ENCODE results near the gene EI24. TPM values are rescaled to one million over a fixed set of nuclear protein-coding genes. Genes with fewer than 3 reads are reported as not detected.

EI24 gene
- total RNA-seq, 1 donor from 2014 or later: 63.3 TPM

DNA sequence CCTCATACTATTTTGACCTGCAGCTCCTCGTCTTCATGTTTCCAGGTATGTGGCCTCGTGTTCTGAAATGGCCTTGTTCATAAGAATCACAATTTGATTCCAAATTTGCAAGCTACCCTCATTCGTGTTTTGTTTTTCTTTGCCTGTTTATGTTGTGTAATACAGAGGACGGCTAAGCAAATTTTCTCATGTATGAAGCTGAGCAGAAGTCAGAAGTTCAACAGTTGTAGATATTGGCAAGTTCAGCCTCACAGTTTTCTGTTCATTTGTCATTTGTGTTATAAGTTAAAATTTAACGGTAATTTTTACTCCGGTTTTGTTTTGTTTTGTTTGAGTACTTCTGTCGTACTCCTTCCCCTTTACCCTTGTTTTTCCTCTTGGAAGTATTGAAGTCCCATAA is 40.3 kb downstream of the EI24 start:
- DNase-seq: no peak
- Mint-ChIP-seq H3K9me3 (ENCODE audit: unreplicated experiment) (no peaks in the 10 kb centered on the region), H3K27ac (ENCODE audit: unreplicated experiment) (no peak overlapping the region), H3K36me3 (ENCODE audit: unreplicated experiment) (no peaks in the 10 kb centered on the region), H3K4me1 (ENCODE audit: low read depth, unreplicated experiment) (no peaks in the 10 kb centered on the region), H3K4me3 (ENCODE audit: unreplicated experiment) (no peak overlapping the region), H3K27me3 (ENCODE audit: unreplicated experiment) (no peaks in the 10 kb centered on the region)
- TF ChIP-seq, protein P1, sequence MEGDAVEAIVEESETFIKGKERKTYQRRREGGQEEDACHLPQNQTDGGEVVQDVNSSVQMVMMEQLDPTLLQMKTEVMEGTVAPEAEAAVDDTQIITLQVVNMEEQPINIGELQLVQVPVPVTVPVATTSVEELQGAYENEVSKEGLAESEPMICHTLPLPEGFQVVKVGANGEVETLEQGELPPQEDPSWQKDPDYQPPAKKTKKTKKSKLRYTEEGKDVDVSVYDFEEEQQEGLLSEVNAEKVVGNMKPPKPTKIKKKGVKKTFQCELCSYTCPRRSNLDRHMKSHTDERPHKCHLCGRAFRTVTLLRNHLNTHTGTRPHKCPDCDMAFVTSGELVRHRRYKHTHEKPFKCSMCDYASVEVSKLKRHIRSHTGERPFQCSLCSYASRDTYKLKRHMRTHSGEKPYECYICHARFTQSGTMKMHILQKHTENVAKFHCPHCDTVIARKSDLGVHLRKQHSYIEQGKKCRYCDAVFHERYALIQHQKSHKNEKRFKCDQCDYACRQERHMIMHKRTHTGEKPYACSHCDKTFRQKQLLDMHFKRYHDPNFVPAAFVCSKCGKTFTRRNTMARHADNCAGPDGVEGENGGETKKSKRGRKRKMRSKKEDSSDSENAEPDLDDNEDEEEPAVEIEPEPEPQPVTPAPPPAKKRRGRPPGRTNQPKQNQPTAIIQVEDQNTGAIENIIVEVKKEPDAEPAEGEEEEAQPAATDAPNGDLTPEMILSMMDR (IDR thresholded peaks at IDR 0.05; ENCODE audit: partially characterized antibody, unreplicated experiment): no peak

- H3K27me3 Mint-ChIP-seq (ENCODE audit: unreplicated experiment): no peaks in the 10 kb centered on the region
- H3K9me3 Mint-ChIP-seq (ENCODE audit: unreplicated experiment): no peaks in the 10 kb centered on the region
- no peak overlapping the region for H3K27ac Mint-ChIP-seq (ENCODE audit: unreplicated experiment)
- H3K36me3 Mint-ChIP-seq (ENCODE audit: unreplicated experiment): no peaks in the 10 kb centered on the region
- TF ChIP-seq, protein P1 (IDR thresholded peaks at IDR 0.05; ENCODE audit: partially characterized antibody, unreplicated experiment): no peak
- H3K4me1 Mint-ChIP-seq (ENCODE audit: low read depth, unreplicated experiment): no peaks in the 10 kb centered on the region
- no peak overlapping the region for H3K4me3 Mint-ChIP-seq (ENCODE audit: unreplicated experiment)
- DNase-seq: no peak
Measured at GRCh38 chr11:125618383-125618782, 49.1 kb downstream of the EI24 start.

DNA sequence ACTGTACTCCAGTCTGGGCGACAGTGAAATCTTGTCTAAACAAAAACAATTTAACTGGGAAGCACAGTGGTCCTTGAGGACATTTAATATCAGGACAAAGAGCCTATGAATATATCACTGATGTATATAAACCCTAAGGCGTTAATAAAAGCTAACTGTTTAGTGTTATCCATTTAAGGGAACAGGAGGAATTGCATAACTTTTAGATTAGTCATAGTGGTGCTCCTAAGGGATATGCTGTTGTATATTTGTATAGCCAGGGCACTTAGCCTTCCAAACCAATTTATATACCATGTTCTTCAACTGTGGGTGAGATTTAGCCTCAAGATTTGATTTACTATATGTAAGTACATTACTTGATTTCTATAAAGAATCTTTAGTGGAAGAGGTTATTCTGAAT is 52.7 kb downstream of the EI24 start:
- H3K4me1 Mint-ChIP-seq (ENCODE audit: low read depth, unreplicated experiment): peaks cover under 1% of the 10 kb centered on the region
- no peak overlapping the region for H3K4me3 Mint-ChIP-seq (ENCODE audit: unreplicated experiment)
- H3K36me3 Mint-ChIP-seq (ENCODE audit: unreplicated experiment): no peaks in the 10 kb centered on the region
- H3K9me3 Mint-ChIP-seq (ENCODE audit: unreplicated experiment): peaks cover 7% of the 10 kb centered on the region
- TF ChIP-seq, protein P1 (IDR thresholded peaks at IDR 0.05; ENCODE audit: partially characterized antibody, unreplicated experiment): no peak
- H3K27me3 Mint-ChIP-seq (ENCODE audit: unreplicated experiment): peaks cover 6% of the 10 kb centered on the region
- H3K27ac Mint-ChIP-seq (ENCODE audit: unreplicated experiment): no peak overlapping the region
- DNase-seq: no peak

DNA sequence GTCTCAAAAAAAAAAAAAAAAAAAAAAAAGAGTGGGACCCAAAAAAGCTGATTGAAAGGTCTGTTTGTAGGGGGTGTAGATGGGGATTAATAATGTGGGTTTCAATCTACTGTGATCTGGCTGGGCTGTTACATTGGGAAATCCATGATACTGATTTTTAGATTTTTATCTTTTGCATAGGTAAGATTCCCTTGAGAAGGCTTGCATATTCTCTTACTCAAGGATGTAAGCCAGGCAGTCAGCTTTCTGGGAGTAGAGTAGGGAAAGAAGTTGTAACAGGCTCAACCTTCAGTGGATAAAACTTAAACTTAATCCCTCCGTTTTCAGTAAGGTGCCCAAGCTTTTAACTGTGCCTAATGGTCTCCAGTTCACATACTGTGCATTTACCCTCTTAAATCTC is 53.8 kb downstream of the EI24 start:
- peaks cover 7% of the 10 kb centered on the region for H3K4me1 Mint-ChIP-seq (ENCODE audit: low read depth, unreplicated experiment)
- H3K9me3 Mint-ChIP-seq (ENCODE audit: unreplicated experiment): peaks cover 7% of the 10 kb centered on the region
- H3K36me3 Mint-ChIP-seq (ENCODE audit: unreplicated experiment): no peaks in the 10 kb centered on the region
- peaks cover 6% of the 10 kb centered on the region for H3K27me3 Mint-ChIP-seq (ENCODE audit: unreplicated experiment)
- DNase-seq: no peak
- TF ChIP-seq, protein P1 (IDR thresholded peaks at IDR 0.05; ENCODE audit: partially characterized antibody, unreplicated experiment): no peak
- no peak overlapping the region for H3K27ac Mint-ChIP-seq (ENCODE audit: unreplicated experiment)
- no peak overlapping the region for H3K4me3 Mint-ChIP-seq (ENCODE audit: unreplicated experiment)

- Mint-ChIP-seq H3K4me3 (ENCODE audit: unreplicated experiment) (peak within 1 kb of the TSS; percentile 99), H3K27me3 (ENCODE audit: unreplicated experiment) (peaks cover 6% of the 10 kb centered on the region), H3K36me3 (ENCODE audit: unreplicated experiment) (no peaks in the 10 kb centered on the region), H3K4me1 (ENCODE audit: low read depth, unreplicated experiment) (peaks cover 7% of the 10 kb centered on the region), H3K9me3 (ENCODE audit: unreplicated experiment) (peaks cover 7% of the 10 kb centered on the region), H3K27ac (ENCODE audit: unreplicated experiment) (peak within 1 kb of the TSS; percentile 96)
- TF ChIP-seq, protein P1 (IDR thresholded peaks at IDR 0.05; ENCODE audit: partially characterized antibody, unreplicated experiment): no peak
- no peak for DNase-seq
Measured at GRCh38 chr11:125624756-125625213, 55.5 kb downstream of the EI24 start, which contains the start of gene CHEK1. Gene CHEK1, plus strand, starts transcription at chr11:125625163. Its CDS starts 1,606 bp downstream, at chr11:125626769.
